Muscle of leg (tissue), 11 donors: ENCODE data around the gene SIX3. TPM values are rescaled to one million over a fixed set of nuclear protein-coding genes. Genes with fewer than 3 reads are reported as not detected.
A peak's percentile ranks its signal among the peaks of the same experiment; 100 is the strongest.

ENCODE experiments used
- DNase-seq: peaks from one replicate; pipeline ENCODE4 v3.0.0; 2013
- H3K27ac ChIP-seq: one replicate; pipeline ENCODE4 v1.5.1; 2013; ENCODE audit warnings: mild to moderate bottlenecking, low read length, control low read depth
- H3K27me3 ChIP-seq: one replicate; pipeline ENCODE4 v1.6.1; 2013; ENCODE audit warnings: low read length; ENCODE audit not compliant: control insufficient read depth, insufficient read depth
- H3K36me3 ChIP-seq: one replicate; pipeline ENCODE4 v1.6.1; 2013; ENCODE audit warnings: low read length; ENCODE audit not compliant: control insufficient read depth, insufficient read depth
- H3K4me1 ChIP-seq: one replicate; pipeline ENCODE4 v1.6.1; 2013; ENCODE audit warnings: low read length; ENCODE audit not compliant: control insufficient read depth, insufficient read depth
- H3K4me3 ChIP-seq: one replicate; pipeline ENCODE4 v1.5.1; 2013; ENCODE audit warnings: low read length, control low read depth
- H3K9me3 ChIP-seq: replicated peaks from 2 replicates; pipeline ENCODE4 v1.6.1; 2013; ENCODE audit warnings: low read depth, low read length; ENCODE audit not compliant: control insufficient read depth
- WGBS: methylation state at CpG from one replicate; pipeline ENCODE4 v1.1.5; 2013; ENCODE audit warnings: missing lambda C conversion rate; ENCODE audit not compliant: insufficient coverage; 5-methylcytosine and 5-hydroxymethylcytosine counted together
- polyA plus RNA-seq, 8 donors: library from polyadenylated mRNA; unstranded; fragments of 120-200 nt; gene quantifications; one replicate each; pipeline versions ENCODE4 v1.2.1 to v1.2.3, GENCODE V29; 2013; ENCODE audit warnings: inconsistent platforms in 1 of 8, low replicate concordance in 1 of 8; ENCODE audit not compliant: insufficient read length in 8 of 8, insufficient read depth in 1 of 8
- total RNA-seq: library from RNA; stranded (reverse); fragments of 120-200 nt; gene quantifications from one replicate; pipeline ENCODE4 v1.2.4, GENCODE V29; 2013

SIX3 gene
- total and polyA plus RNA-seq, 9 donors = 0.04 to 0.06 TPM; not detected in 7

DNA sequence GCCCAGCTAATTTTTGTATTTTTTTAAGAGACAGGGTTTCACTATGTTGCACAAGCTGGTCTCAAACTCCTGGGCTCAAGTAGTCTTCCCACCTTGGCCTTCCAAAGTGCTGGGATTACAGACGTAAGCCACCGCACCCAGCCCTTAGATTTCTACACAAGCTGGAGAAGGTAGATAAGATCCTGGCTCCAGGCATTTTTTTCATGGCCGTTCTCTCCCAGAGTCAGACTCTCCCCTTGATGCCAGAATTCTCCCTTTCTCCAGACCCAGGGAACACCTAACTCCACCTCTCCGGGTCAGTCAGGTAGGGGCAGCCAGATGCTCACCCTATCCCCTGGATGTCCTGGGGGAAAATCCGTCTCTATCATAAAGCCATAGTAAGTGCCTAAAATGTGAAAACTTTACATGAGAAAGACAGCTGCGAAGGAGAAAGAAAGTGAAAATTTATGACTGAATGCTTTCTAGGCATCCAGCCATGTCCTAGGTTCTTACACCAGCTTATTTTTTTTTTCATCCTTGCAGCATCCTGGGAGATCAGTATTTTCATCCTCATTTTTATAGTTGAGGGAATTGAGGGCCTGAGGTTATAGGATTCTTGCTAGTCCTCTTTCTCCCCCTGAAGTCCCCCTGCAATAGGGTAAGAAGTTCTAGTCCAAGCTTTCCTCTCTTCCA, 16.3 kb downstream of the SIX3 start:
- Histone ChIP-seq H3K27ac (no peak overlapping the region), H3K36me3 (no peaks in the 10 kb centered on the region), H3K4me3 (no peak overlapping the region), H3K9me3 (no peaks in the 10 kb centered on the region), H3K4me1 (peaks cover 24% of the 10 kb centered on the region), H3K27me3 (peaks cover 68% of the 10 kb centered on the region)
- 82% methylated on average over 3 of the region's 6 CpGs for WGBS
- DNase-seq = peak; percentile 48

DNA sequence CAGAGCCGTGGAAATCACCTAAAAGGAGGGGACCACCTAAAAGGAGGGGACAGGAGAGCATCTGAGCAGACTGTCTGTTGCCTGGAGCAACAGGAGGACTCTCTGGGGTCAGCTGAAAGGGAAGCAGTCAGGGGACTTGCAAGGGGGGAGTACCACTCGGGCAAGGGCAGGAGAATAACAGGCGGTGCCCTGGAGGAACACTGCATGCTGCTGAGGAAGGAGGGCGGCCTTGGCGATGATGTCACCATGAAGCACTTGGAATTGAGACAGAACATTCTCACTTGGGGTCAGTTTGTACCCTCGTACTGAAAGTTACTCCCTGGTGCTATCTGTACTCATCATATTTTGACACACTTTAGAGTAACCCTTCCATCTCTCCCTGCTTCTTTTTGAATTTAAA, 18.4 kb downstream of the SIX3 start:
- H3K4me1 ChIP-seq = peaks cover 16% of the 10 kb centered on the region
- no peak for DNase-seq
- WGBS = 53% methylated on average over 2 of the region's 6 CpGs
- H3K9me3 ChIP-seq = no peaks in the 10 kb centered on the region
- H3K27ac ChIP-seq = no peak overlapping the region
- H3K4me3 ChIP-seq = no peak overlapping the region
- H3K36me3 ChIP-seq = no peaks in the 10 kb centered on the region
- peaks cover 52% of the 10 kb centered on the region for H3K27me3 ChIP-seq

DNA sequence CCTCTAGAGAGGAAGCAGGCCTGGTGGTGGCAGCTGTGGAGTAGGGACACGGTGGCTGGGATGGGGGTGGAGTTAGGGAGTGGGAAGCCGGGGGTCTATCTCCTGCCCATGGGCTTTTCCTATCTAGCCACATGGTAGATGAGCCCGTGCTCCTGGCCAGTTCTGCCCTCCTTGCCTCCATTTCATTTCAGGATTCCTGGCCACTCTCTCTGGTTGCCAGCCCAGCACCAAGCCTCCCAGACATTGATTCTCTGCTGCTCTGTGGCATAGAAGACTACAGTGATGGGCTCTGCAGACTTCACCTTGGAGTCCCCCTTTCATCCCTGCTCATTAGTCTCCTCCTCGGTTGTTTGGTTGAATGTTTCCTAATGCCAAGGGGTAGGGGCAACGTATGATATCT, 19.4 kb downstream of the SIX3 start:
- WGBS = 79% methylated on average over 3 of the region's 5 CpGs
- H3K27me3 ChIP-seq = peaks cover 48% of the 10 kb centered on the region
- H3K27ac ChIP-seq = no peak overlapping the region

DNA sequence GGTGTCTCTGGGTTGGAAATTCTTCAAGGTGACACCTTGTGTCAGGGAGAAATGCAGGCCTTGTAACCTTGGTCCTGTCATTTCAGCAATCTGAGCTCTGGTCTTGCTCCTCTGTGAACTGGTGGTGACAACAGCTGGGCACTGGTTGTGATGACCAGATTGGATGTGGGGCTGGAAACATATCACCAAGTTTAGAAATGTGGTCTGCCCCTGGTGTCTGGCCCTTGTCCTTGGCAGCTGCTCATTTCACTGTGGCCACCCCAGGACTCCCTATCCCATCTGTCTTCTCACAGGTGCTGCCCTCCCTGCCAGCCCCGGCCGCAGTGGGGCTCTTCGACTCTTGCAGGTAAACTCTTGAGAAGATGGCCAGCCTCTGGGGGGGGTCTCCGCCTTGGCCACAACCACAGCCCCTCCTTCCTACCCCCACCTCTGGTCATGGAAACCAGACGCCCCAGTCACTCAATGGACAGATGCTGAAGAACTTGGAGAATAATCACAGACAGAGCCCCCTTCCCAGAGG, 20.7 kb downstream of the SIX3 start:
- Histone ChIP-seq H3K4me3 (no peak overlapping the region), H3K4me1 (peaks cover 4% of the 10 kb centered on the region), H3K27ac (no peak overlapping the region), H3K9me3 (no peaks in the 10 kb centered on the region), H3K36me3 (no peaks in the 10 kb centered on the region), H3K27me3 (peaks cover 43% of the 10 kb centered on the region)
- 90% methylated on average over 2 of the region's 5 CpGs for WGBS
- DNase-seq = no peak

More for the DNA sequence above, 19.4 kb downstream of the SIX3 start:
- no peak for DNase-seq
- no peaks in the 10 kb centered on the region for H3K36me3 ChIP-seq
- H3K4me3 ChIP-seq = no peak overlapping the region
- peaks cover 7% of the 10 kb centered on the region for H3K4me1 ChIP-seq
- no peaks in the 10 kb centered on the region for H3K9me3 ChIP-seq

DNA sequence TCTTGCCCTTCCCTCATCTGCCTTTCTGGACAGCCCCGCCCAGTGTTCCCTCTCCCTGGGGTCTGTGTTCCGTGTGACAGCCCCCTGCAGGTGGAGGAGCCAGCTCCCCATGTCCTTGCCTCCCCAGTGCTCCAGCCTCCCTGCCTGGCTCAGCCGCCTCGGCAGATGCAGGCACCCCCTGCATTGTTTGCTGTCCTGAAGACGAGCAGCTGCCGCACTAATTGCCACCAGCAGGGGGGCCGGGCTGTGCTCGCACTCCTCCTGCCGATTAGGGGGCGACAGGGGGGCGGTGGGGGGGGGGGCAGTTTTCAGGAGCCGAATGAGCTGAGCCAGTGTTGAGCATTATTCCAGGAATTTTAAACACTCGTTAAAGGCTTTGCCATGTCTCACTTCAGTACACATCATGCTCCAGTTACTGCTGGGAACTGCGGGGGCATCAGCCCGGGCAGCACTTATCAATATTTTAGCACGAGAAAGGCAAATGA, 23.3 kb downstream of the SIX3 start:
- Histone ChIP-seq H3K9me3 (no peaks in the 10 kb centered on the region), H3K27me3 (peaks cover 28% of the 10 kb centered on the region), H3K36me3 (no peaks in the 10 kb centered on the region), H3K4me1 (peaks cover 2% of the 10 kb centered on the region), H3K27ac (no peak overlapping the region), H3K4me3 (no peak overlapping the region)
- no peak for DNase-seq
- WGBS = 35% methylated on average over 5 of the region's 16 CpGs

DNA sequence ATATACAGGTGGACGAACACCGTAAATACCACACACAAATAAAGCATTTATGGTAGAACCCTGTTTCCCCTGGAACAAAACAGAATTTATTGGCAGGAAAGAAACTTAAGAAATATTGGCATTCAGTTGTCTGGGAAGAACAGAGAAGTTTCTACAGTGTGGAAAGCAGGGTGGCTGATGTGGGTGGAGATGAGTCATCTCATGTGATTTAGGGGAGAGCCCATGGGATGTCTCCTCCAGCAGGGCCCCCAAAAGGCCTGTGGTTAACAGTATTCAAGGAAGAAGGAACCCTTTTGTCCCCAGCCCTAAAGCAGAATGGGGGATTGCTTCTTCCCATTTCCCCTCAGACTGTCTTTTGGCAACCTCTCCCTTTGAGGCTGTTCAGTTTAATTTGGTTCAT, 24.2 kb downstream of the SIX3 start:
- WGBS = no CpG with 5 or more reads among the region's 2 CpGs
- no peak overlapping the region for H3K4me3 ChIP-seq
- no peak for DNase-seq
- no peak overlapping the region for H3K27ac ChIP-seq
- no peaks in the 10 kb centered on the region for H3K36me3 ChIP-seq
- H3K4me1 ChIP-seq = peaks cover 2% of the 10 kb centered on the region
- peaks cover 28% of the 10 kb centered on the region for H3K27me3 ChIP-seq
- no peaks in the 10 kb centered on the region for H3K9me3 ChIP-seq

DNA sequence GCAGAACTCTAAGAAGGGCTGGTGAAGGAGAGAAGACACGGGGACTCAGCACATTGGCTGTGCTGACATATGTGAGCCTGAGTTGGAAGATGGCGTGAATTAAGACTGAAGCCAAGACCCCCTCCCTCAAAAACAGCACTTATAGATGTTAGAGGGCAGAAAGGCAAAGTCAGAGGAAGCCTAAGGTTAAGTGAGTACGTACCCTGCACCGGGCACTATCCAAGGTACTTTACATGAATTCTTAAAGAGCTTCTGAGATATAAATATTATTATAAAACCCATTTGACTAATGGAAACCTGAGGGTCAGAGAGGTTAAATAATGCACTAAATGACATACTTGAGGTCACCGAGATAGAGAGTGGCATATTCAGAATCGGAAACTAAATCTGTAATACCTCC, 25.6 kb downstream of the SIX3 start:
- WGBS = no CpG with 5 or more reads among the region's 6 CpGs
- H3K9me3 ChIP-seq = no peaks in the 10 kb centered on the region
- H3K27ac ChIP-seq = no peak overlapping the region
- DNase-seq = no peak
- H3K36me3 ChIP-seq = no peaks in the 10 kb centered on the region
- H3K27me3 ChIP-seq = peaks cover 24% of the 10 kb centered on the region
- no peak overlapping the region for H3K4me3 ChIP-seq
- H3K4me1 ChIP-seq = peaks cover 12% of the 10 kb centered on the region

DNA sequence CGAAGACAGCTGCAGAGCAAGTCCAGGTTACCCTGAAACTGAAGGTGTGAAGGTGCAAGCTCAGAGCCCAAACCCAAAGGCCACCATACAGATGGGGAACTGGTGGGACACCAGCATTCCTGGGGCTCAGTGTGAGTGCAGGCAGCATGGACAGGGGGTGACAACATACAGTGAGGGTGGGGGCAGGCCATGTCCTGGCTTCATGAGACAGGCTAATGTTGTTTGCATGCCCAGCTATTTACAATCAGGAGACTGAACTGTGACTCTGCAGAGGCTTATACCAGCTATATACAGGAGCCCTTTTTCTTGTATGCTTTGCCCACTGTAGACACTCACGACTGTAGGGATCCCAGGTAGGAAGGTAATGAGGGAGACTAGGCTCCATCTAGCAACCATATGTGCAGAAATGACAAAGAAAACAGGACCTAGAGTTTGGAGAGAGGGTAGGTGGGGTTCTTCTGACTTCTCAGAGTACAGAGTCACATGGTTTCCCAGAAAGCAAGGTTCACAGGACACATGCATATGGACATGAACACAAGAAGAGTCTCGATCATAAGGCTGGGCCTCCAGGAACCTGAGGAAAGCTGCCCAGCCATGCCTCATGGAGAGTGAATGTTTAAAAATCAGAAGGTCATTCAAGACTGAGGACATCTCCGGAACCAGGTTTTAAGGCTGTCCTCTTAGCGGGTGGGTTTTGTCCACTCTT, 26.4 kb downstream of the SIX3 start:
- Histone ChIP-seq H3K4me1 (peaks cover 15% of the 10 kb centered on the region), H3K4me3 (no peak overlapping the region), H3K27ac (no peak overlapping the region), H3K36me3 (no peaks in the 10 kb centered on the region), H3K9me3 (no peaks in the 10 kb centered on the region), H3K27me3 (peaks cover 26% of the 10 kb centered on the region)
- DNase-seq = no peak
- 90% methylated on average over 2 of the region's 5 CpGs for WGBS

DNA sequence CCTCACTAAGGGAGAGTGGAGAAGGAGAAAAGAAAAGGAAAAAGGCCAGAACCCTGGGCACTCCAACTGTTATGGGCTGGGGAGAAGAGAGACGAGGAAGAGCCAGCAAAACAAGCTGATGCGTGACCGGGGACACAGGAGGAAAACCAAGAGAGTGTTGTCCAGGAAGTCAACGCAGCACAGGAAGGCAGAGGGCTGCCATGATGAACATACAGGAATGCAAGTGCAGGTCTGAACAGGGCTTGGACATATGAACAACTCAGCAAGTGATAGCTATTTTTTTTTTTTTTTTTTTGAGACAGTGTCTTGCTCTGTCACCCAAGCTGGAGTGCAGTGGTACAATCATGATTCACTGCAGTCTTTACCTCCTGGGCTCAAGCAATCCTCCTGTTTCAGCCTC, 28.4 kb downstream of the SIX3 start:
- WGBS = 88% methylated on average over 4 of the region's 4 CpGs
- Histone ChIP-seq H3K36me3 (no peaks in the 10 kb centered on the region), H3K9me3 (no peaks in the 10 kb centered on the region), H3K4me1 (peaks cover 12% of the 10 kb centered on the region), H3K4me3 (no peak overlapping the region), H3K27ac (no peak overlapping the region), H3K27me3 (peaks cover 30% of the 10 kb centered on the region)
- DNase-seq = no peak

DNA sequence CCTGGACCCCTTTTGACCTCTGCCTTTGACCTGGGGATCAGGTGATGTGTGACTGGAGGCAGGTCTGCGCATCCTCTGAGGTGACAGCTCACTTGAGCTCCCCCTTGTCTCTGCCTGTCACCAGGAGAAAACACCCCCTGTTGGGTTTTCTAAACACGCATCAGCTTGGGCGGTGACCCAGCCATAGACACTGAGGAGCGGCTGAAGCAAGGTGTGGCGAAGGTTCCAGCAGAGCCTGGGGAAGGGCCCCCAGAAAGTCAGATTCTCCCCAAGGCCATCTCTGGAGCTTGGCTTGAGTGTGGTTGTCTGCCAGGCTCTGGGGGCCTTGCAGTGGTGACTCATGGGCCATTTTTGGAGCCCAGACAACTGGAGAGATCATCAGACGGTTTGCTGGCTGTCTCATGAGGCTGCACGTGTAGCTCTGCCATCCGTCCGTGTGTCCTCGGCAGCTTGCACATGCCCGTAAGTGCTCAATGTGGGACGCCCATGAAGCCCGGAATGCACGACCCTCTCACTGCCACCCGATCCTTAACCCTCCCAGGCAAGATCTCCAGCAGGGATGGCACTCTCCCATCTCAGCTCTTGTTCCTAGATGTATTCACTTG, 29.4 kb downstream of the SIX3 start:
- H3K9me3 ChIP-seq = no peaks in the 10 kb centered on the region
- H3K36me3 ChIP-seq = no peaks in the 10 kb centered on the region
- 59% methylated on average over 12 of the region's 15 CpGs for WGBS
- DNase-seq = no peak
- peaks cover 24% of the 10 kb centered on the region for H3K27me3 ChIP-seq
- H3K4me1 ChIP-seq = peaks cover 12% of the 10 kb centered on the region
- H3K4me3 ChIP-seq = no peak overlapping the region
- no peak overlapping the region for H3K27ac ChIP-seq
